ENCODE measurements around the gene PTMA.
"Not testable (repeated sequence)": the region's sequence is repeated elsewhere in the genome, so short reads cannot be mapped to it uniquely, and the experiment has no call there.

The PTMA gene

DNA sequence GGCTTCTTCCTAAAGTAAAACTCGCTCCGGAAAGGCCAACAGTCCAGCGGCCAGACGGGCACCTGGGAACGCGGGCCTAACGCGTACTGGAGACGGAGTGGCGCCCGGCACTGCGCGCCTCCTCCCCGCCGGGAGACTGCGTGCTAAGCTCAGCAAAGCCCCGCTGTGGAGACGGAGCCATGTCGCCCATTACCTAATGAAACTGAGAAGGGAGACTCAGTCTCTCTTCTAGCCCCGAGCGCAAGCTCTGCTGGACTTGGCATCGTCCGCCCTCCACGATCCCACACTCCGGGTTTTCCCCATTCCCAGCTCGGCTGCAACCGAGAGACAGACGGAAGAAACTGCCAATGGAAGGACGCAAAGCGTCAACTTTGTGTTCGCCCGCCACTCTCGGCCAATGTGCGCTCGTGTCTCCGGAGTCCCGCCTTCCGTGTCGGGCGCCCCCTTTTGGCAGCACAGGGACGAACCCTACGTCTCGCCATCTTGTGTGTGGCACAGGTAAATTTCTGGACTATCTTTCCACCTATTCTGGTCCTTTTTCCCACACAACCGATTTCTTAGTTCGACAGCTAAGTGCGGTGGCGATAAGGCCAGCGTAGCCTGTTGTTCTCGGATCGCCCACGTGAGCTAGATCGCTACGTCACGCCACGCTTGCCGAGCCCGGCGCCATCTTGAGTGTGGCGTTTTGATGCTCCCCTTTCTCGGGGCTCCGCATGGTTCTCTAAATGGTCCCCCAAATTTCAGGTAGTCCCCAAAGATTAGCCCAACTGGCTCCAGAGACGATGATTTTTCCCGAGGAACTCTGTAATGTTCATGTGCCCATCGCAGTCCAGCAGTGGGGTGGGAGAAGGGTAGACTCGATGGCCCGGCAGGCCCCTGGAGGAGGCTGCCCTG, 1.3 kb upstream of the PTMA start:
- no peaks in the 10 kb centered on the region for H3K9me3 Mint-ChIP-seq
- peak overlapping the region; percentile 100 for H3K27ac Mint-ChIP-seq
- H3K36me3 Mint-ChIP-seq = peaks cover 33% of the 10 kb centered on the region

DNA sequence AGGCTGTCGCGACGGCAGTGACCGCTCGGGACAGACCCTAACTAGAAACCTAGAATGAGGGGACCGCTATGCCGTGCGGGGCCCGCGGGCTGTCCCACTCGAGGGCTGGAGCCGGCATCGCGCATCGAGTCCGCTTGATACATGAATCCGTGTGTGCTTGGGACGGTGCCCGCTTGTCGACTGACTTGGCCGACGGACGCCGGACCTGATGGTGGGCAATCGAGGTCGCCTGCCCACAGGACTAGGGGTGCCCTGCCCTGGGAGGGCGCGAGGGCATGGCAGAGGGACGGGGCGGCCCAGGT, 749 bp upstream of the PTMA start:
- Mint-ChIP-seq H3K27ac (peak overlapping the region; percentile 100), H3K27me3 (no peaks in the 10 kb centered on the region), H3K4me3 (peak overlapping the region; percentile 89), H3K4me1 (peaks cover 27% of the 10 kb centered on the region), H3K9me3 (no peaks in the 10 kb centered on the region), H3K36me3 (peaks cover 39% of the 10 kb centered on the region)
- ATAC-seq = peak; percentile 2

More for the DNA sequence above, 1.3 kb upstream of the PTMA start:
- peak; percentile 67 for ATAC-seq
- H3K27me3 Mint-ChIP-seq = no peaks in the 10 kb centered on the region
- peak overlapping the region; percentile 89 for H3K4me3 Mint-ChIP-seq
- H3K4me1 Mint-ChIP-seq = peaks cover 21% of the 10 kb centered on the region

DNA sequence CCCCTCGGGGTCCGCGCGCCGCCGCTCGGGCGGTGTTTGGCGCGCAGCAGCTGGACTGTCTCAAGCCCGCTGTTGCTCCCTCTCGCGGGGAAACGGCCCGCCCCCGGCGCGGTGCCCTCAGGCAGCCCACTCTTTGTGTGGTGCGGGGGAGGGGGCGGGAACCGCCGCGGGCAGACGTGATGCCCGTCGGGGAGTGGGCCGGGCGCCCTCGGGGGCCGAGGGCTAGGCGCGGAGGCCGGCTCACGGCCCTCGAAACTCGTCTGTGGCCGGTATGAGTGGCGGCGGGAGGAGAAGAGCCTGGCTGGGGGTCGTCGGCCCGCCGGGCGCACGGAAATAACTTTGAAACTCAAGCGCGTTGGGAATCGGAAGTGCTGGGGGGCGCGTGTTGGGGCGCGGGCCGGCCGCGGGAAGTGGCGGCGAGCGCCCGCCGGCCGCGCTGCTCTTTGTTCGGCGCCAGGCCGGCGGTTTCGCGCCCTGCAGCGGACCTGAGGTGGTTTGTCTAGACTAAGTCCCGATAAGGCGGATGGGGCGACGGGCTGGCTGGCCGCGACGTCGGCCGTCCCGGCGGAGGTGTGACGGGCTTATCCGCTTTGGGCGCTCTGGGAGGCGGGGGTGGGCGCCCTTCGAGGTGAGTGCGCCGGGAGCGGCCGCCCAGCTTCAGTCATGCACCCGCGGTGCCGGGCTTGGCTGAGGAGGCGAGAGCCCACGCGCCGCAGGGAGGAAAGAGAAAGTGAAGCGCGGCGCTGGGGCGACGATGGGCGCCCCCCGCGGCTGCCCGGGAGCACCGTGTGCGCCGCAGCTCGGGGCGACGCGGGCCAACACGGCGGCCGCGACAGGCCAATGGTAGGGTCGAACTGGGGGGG, 679 bp downstream of the PTMA start:
- no peak for ATAC-seq
- Mint-ChIP-seq H3K27me3 (no peaks in the 10 kb centered on the region), H3K36me3 (peaks cover 50% of the 10 kb centered on the region), H3K9me3 (no peaks in the 10 kb centered on the region), H3K4me1 (peaks cover 38% of the 10 kb centered on the region), H3K4me3 (peak overlapping the region; percentile 89), H3K27ac (peak overlapping the region; percentile 100)

DNA sequence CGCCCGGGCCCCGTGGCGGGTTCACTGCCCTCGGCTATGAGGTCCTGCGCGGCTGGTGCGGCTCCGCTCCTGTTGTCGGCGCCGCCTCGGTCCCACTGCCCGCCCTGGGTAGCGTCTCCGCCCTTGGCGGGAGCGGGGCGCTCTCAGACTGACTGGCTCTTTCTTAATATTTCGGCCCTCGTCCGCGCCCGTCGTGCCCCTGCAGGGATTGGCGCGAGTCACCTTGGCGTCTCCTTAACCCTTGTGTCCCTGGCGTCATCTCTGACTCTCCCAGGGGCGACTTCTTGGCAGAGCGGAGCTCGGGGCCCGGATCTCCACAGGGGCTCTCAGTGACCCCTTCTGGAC, 1.3 kb downstream of the PTMA start:
- H3K4me3 Mint-ChIP-seq = peak overlapping the region; percentile 89
- H3K27ac Mint-ChIP-seq = peak overlapping the region; percentile 100
- no peaks in the 10 kb centered on the region for H3K27me3 Mint-ChIP-seq
- H3K9me3 Mint-ChIP-seq = no peaks in the 10 kb centered on the region
- peaks cover 44% of the 10 kb centered on the region for H3K4me1 Mint-ChIP-seq
- ATAC-seq = no peak
- peaks cover 56% of the 10 kb centered on the region for H3K36me3 Mint-ChIP-seq

DNA sequence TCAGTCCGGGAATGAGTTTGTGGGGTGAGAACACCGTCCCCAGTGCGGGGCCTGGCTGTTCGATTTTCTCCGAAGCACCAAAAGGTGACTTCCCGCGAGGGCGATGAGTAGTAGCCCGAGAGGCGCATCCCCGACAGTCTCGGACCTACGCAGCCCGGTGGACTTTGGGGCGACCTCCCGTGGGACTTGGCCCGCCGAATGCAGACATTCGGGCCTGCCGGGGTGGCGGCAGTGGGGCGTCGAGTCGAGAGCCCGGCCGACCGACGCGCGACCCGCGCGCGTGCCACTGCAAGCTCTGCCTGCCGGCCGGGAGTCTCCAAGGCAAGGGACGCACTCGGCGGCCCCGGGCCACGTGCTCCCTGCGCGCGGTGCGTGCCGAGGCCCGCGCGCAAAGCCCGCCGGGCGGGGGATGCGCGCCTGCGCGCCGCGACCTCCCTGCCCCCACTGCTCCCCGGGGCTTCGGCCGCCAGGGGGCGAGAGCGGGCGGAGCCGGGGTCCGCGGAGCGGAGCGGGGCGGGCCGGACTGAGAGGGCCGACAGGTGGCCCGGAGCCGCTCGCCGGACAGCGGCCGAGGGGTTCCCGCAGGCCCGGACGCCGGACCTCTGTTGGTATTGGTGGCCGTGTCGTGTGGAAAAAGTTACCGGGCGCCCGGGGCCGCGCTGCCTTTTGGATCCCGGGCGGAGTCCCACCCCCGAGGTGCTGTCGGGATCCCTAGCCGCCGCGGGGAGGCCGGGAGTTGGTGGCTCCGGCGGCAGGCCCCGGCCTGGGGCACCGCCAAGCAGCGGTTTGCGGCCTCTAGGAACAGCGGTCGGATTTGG, 1.9 kb downstream of the PTMA start:
- H3K36me3 Mint-ChIP-seq = peaks cover 56% of the 10 kb centered on the region
- no peaks in the 10 kb centered on the region for H3K27me3 Mint-ChIP-seq
- H3K4me1 Mint-ChIP-seq = peaks cover 47% of the 10 kb centered on the region
- H3K27ac Mint-ChIP-seq = peak overlapping the region; percentile 100
- H3K9me3 Mint-ChIP-seq = no peaks in the 10 kb centered on the region
- peak; percentile 62 for ATAC-seq
- peak overlapping the region; percentile 89 for H3K4me3 Mint-ChIP-seq

DNA sequence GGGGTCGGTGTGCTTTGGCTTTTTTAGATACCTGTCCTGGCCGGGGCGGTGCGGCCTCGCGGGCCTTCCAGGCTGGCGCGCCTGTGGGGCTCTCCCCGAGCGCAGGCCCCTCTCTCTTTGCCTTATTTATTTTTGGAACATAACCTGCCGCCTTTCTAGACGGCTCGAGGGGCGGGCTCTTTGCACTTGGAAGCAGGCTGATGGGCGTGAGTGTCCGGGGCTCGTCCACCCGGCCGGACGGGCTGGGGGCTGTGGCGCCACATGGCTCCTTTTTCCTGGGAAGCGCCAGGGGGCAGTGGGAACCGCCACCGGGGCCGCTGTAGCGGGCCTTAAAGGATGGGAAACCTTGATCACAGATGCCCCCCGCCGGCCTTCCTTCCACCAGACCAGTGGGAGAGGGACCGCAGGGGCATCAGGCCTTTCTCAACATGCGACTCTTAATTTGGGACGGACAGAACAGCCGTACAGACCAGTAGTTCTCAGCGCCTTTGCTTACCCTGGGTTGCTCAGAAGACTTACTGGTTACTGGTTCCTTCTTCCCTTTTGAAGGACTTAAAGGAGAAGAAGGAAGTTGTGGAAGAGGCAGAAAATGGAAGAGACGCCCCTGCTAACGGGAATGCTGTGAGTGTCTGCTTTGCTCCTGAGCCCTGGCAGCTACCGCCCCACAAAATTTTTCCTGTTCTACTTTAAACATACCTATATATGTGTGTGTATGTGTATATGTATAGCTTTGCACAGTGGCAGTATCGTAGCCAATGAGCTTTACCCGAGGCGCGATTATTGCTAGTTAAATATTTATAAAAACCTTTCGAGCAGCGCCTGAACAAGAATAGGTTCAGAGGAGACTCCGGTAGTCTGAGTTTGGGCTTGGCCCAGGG, 2.7 kb downstream of the PTMA start:
- H3K27me3 Mint-ChIP-seq = no peaks in the 10 kb centered on the region
- peaks cover 61% of the 10 kb centered on the region for H3K36me3 Mint-ChIP-seq
- H3K27ac Mint-ChIP-seq = peak overlapping the region; percentile 100
- no peaks in the 10 kb centered on the region for H3K9me3 Mint-ChIP-seq
- no peak for ATAC-seq
- peaks cover 50% of the 10 kb centered on the region for H3K4me1 Mint-ChIP-seq
- peak overlapping the region; percentile 89 for H3K4me3 Mint-ChIP-seq

DNA sequence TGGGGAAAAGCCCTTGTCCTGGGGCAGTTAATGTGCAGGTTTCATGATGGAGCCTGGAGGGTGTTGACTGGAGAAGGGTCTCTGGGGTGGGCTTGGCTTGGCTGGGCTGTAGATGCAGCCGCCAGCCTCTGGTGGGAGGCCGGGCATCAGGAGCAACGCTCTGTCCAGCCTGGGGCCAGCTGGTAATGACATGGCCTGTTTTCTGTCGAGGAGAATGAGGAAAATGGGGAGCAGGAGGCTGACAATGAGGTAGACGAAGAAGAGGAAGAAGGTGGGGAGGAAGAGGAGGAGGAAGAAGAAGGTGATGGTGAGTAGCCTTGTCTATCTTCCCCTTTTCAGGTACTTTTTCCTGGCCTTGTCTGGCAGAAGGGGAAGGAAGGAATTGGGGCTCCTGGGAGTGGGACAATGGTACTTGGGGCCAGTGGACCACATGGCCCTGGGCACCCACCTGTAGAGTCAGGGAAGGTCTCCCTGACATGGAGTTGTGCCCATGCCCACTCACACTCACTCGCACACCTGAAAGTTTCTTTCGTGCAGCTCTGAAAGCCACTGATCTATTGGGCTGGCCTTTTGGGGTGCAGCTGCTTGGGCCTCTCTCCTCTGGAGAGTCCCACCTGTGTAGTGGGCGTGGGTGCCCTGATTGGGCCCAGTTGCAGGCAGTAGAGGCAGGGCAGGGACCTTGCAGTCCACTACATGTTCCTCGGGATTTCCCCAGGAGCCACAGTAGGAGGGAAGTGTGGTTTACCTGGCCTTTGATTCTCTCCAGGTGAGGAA, 3.5 kb downstream of the PTMA start:
- H3K4me3 Mint-ChIP-seq = peak overlapping the region; percentile 89
- ATAC-seq = no peak
- peaks cover 63% of the 10 kb centered on the region for H3K36me3 Mint-ChIP-seq
- peak overlapping the region; percentile 100 for H3K27ac Mint-ChIP-seq
- H3K4me1 Mint-ChIP-seq = peaks cover 51% of the 10 kb centered on the region
- no peaks in the 10 kb centered on the region for H3K27me3 Mint-ChIP-seq
- no peaks in the 10 kb centered on the region for H3K9me3 Mint-ChIP-seq

DNA sequence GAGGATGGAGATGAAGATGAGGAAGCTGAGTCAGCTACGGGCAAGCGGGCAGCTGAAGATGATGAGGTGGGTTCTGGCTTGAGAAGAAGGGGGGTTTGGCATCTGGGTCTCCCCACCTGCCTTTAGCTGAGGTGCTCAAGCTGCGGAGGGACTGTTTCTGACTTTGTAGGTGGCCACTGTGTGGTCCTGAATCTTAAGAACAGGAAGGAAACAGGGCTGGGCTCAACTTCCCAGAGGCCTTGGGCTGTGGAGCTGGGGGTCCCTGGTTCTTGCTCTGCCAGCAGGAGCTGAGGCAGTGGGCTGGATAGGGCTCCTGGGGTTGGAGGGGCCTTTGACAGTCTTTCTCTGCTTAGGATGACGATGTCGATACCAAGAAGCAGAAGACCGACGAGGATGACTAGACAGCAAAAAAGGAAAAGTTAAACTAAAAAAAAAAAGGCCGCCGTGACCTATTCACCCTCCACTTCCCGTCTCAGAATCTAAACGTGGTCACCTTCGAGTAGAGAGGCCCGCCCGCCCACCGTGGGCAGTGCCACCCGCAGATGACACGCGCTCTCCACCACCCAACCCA, 4.2 kb downstream of the PTMA start:
- Mint-ChIP-seq H3K4me1 (peaks cover 58% of the 10 kb centered on the region), H3K27ac (peak overlapping the region; percentile 100), H3K36me3 (peaks cover 63% of the 10 kb centered on the region), H3K4me3 (peak overlapping the region; percentile 89)
- not testable (repeated sequence) for H3K27me3 Mint-ChIP-seq, H3K9me3 Mint-ChIP-seq, ATAC-seq

DNA sequence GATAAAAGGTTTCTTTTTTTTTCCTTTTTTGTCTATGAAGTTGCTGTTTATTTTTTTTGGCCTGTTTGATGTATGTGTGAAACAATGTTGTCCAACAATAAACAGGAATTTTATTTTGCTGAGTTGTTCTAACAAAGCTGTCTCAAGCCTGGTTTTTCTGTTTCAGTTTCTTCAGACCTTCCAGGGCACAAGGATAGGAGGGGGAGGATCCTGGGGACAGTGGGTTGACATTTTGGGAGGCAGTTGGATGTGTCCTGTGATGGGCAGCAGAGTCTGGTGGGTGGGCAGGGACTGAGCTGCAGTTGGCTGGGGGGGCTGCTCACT, 5.0 kb downstream of the PTMA start:
- peak overlapping the region; percentile 100 for H3K27ac Mint-ChIP-seq
- not testable (repeated sequence) for ATAC-seq, H3K27me3 Mint-ChIP-seq, H3K9me3 Mint-ChIP-seq
- H3K36me3 Mint-ChIP-seq = peaks cover 61% of the 10 kb centered on the region
- H3K4me1 Mint-ChIP-seq = peaks cover 66% of the 10 kb centered on the region
- H3K4me3 Mint-ChIP-seq = peak overlapping the region; percentile 34

DNA sequence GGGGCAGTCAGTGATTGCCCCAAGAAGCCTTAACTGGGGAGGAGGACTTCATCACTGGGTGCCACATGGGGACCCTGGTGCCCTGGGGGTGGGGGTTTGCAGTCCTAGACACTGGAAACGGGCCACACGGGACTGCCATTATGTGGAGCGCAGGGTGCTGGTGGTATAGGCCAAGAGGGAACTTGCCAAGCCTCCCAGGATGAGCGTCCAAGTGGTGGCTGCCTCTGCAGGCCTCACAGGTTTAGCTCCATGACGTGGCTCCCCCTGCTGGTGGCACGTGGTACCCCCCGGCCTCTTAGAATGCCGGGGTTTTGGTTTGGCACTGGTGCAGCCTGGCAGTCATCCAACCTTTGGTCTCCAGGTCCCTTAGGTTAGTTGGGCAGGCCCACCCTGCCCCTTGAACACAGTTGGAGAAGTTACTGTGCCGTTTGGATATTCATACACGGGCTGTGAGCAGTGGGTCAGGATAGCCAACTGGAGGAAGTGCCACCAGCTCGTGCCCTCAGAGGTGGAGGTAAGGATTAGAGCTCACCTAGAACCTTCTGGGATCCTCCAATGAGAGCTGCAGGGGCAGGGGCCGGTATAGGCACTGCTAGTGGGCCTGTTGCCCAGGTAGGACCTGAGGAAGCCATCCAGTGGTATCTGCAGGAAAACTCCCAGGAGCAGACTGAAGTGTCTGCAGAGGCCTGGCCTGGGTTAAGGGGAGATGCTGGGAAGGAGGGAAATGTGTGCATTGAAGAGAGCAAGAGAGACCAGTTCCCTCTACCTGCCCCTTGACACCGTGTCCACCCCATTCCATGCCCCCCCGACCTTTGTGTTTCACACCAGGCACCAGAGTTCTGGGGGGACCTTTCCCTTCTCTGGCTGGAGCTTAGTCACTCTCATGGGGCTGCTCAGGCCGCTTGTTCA, 5.7 kb downstream of the PTMA start:
- Mint-ChIP-seq H3K36me3 (peaks cover 55% of the 10 kb centered on the region), H3K27ac (peak overlapping the region; percentile 100), H3K27me3 (no peaks in the 10 kb centered on the region), H3K9me3 (no peaks in the 10 kb centered on the region), H3K4me3 (peak overlapping the region; percentile 46), H3K4me1 (peaks cover 66% of the 10 kb centered on the region)
- peak; percentile 22 for ATAC-seq

DNA sequence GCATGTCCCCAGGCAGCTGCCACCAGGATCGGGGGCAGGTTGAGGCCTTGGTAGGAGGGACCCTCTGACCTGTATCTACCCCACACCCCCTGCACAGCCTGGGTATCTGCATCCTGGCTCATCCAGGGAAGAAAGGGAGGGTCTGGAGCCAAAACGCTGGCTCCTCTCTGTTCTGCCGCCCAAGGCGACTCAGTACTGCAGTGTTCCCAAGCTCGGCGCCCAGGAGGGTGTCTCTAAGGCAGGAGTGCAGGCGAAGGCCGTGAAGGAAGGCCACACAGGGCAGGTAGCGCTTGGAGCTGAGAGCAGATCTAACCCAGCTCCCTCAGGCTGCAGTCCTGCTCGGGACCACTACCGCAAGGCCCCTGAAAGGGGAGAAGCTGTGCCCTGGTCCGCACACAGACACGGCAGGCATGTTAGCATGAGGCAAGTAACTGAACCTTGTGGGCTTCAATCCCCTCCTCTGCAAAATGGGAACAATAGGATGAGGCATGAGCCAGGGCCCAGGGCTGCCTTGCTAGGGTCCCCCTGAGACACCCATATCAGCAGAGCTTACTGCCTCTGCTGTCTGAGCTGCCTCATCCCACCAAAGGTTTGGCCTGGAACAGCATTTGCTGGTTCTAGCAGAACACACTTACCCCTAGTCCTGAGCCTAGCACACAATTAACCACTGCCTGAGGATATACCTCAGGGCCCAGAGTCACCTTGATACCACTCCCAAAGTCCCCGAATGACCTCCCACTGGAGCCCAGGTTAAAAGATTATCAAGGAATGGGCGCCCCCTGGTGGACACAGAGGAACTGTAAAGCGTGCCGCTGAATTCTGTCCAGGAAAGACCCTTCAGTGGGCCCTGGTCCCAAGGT, 6.5 kb downstream of the PTMA start:
- Mint-ChIP-seq H3K9me3 (no peaks in the 10 kb centered on the region), H3K4me3 (no peak overlapping the region), H3K27ac (peak overlapping the region; percentile 100), H3K27me3 (no peaks in the 10 kb centered on the region), H3K36me3 (peaks cover 46% of the 10 kb centered on the region), H3K4me1 (peaks cover 66% of the 10 kb centered on the region)
- peak; percentile 7 for ATAC-seq

DNA sequence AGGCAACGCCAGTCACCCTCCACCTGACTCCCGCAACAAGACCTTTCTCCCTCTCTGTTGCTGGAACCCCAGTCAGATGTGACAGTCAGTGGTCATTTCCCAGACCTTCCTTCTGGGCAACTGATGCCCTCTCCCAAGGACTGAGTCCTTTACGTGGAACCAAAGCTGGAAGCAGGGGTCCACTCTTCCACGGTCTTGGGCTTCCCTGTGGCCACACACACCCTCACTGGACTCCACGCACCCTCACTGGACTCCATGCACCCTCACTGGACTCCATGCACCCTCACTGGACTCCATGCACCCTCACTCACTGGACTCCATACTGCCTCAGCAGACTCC, 7.1 kb downstream of the PTMA start:
- Mint-ChIP-seq H3K9me3 (no peaks in the 10 kb centered on the region), H3K27me3 (no peaks in the 10 kb centered on the region), H3K36me3 (peaks cover 42% of the 10 kb centered on the region), H3K4me3 (no peak overlapping the region), H3K4me1 (peaks cover 67% of the 10 kb centered on the region), H3K27ac (peak overlapping the region; percentile 100)
- ATAC-seq = no peak

Measured in stimulated activated memory B cell treated with anti-CD40 and anti-IgM and Interleukin-4, amounts not matched to agents 10 μg/mL and 1 μg/mL and 100 μg/mL, for 72 hours (primary cell).